GM12878 (cell line): ENCODE data around the gene RASGRF1. TPM values are rescaled to one million over a fixed set of nuclear protein-coding genes. Genes with fewer than 3 reads are reported as not detected.
"Not testable (repeated sequence)": the region's sequence is repeated elsewhere in the genome, so short reads cannot be mapped to it uniquely, and the experiment has no call there.

ENCODE experiments used
- ATAC-seq: fragments of 200-7000 bp; cut with Tn5 transposase; 3 replicates; pipeline ENCODE4 v1.9.1; 2020; ENCODE audit warnings: mild to moderate bottlenecking, moderate library complexity
- BruUV-seq: library from RNA; stranded (reverse); fragments of 400-500 nt; replicated peaks from 2 replicates; lab custom pipeline; 2021; lab: Mats Ljungman, UMichigan
- CTCF ChIA-PET: fragments of 300-600 bp; sonication (Branson Sonifier 250); formaldehyde crosslinking; extraction: SDS; loops from one replicate; lab custom pipeline; 2021; ENCODE audit warnings: inconsistent platforms; lab: Yijun Ruan, JAX
- POLR2A ChIA-PET: fragments of 350-600 bp; formaldehyde crosslinking; extraction: SDS; loops from one replicate; lab custom pipeline; 2021; ENCODE audit warnings: inconsistent platforms; lab: Charles Lee
- RAD21 ChIA-PET: fragments of 300-600 bp; sonication (Branson Sonifier 250); formaldehyde crosslinking; loops from one replicate; lab custom pipeline; 2023; ENCODE audit warnings: antibody characterized with exemption; ENCODE audit not compliant: unreplicated experiment; lab: Charles Lee
- SMC1A ChIA-PET: fragments of 300-600 bp; sonication (Branson Sonifier 250); formaldehyde crosslinking; loops from one replicate; lab custom pipeline; 2023; ENCODE audit not compliant: unreplicated experiment, uncharacterized antibody; lab: Charles Lee
- DNase-seq: peaks from one replicate; pipeline ENCODE4 v3.0.0-alpha.2; 2011; ENCODE audit warnings: low read depth, low spot score
- FAIRE-seq: peaks from 3 replicates; lab custom pipeline; 2011; peaks lifted over from hg19 to GRCh38; lab: Jason Lieb, UNC
- H2AFZ ChIP-seq: 2 replicates; pipeline ENCODE4 v1.6.0; 2011; ENCODE audit warnings: low read depth, low read length, control low read depth; ENCODE audit not compliant: control insufficient read depth
- H3K27ac ChIP-seq: 2 replicates; pipeline ENCODE4 v1.5.1; 2011; ENCODE audit warnings: control low read depth; ENCODE audit not compliant: control insufficient read depth, insufficient read depth
- H3K27me3 ChIP-seq, 2 experiments: replicated peaks in 1 of 2; 2 replicates each; pipeline versions ENCODE4 v1.6.0 to v1.6.1; 2011; ENCODE audit warnings: low read length in 1 of 2; ENCODE audit not compliant: control insufficient read depth in 2 of 2, insufficient read depth in 2 of 2
- H3K36me3 ChIP-seq, 2 experiments: 2 replicates each; pipeline ENCODE4 v1.5.1; 2011; ENCODE audit warnings: low read length in 1 of 2; ENCODE audit not compliant: control insufficient read depth in 2 of 2, insufficient read depth in 2 of 2
- H3K4me1 ChIP-seq: 2 replicates; pipeline ENCODE4 v1.6.1; 2011; ENCODE audit warnings: mild to moderate bottlenecking, low read length, moderate library complexity, mixed read lengths; ENCODE audit not compliant: control insufficient read depth, insufficient read depth
- H3K4me2 ChIP-seq: 2 replicates; pipeline ENCODE4 v1.6.0; 2011; ENCODE audit warnings: control low read depth; ENCODE audit not compliant: control insufficient read depth, insufficient read depth
- H3K4me3 ChIP-seq: fragments of 200-600 bp; sonication (generic); 2 replicates; pipeline ENCODE4 v1.5.1; 2016
- H3K79me2 ChIP-seq: 2 replicates; pipeline ENCODE4 v1.6.0; 2011; ENCODE audit warnings: low read length; ENCODE audit not compliant: control insufficient read depth, insufficient read depth
- H3K9ac ChIP-seq: 2 replicates; pipeline ENCODE4 v1.8.0; 2011; ENCODE audit warnings: low read length, control low read depth, mixed read lengths; ENCODE audit not compliant: control insufficient read depth, insufficient read depth
- H3K9me3 ChIP-seq: replicated peaks from 3 replicates; pipeline ENCODE4 v1.5.1; 2011; ENCODE audit warnings: mild to moderate bottlenecking, low read length; ENCODE audit not compliant: control insufficient read depth, insufficient read depth
- H4K20me1 ChIP-seq: 2 replicates; pipeline ENCODE4 v1.6.0; 2011; ENCODE audit not compliant: control insufficient read depth, insufficient read depth
- CHD2 ChIP-seq: IDR thresholded peaks from 2 replicates; pipeline ENCODE4 v1.6.1; 2011; ENCODE audit warnings: low read depth, low read length, improper control_type of control experiment, borderline replicate concordance
- MEF2B ChIP-seq: fragments of 450-650 bp; IDR thresholded peaks from 2 replicates; pipeline ENCODE4 v1.6.1; 2018; ENCODE audit warnings: mild to moderate bottlenecking, moderate library complexity; ENCODE audit not compliant: partially characterized antibody, poor library complexity, severe bottlenecking
- RAD21 ChIP-seq: IDR thresholded peaks from 2 replicates; pipeline ENCODE4 v1.6.1; 2011; ENCODE audit warnings: mild to moderate bottlenecking, low read depth, low read length, moderate library complexity; ENCODE audit not compliant: insufficient read depth
- SPI1 ChIP-seq: IDR thresholded peaks from 2 replicates; pipeline ENCODE4 v1.6.1; 2011; ENCODE audit warnings: low read depth, mild to moderate bottlenecking, low read length, moderate library complexity, borderline replicate concordance; ENCODE audit not compliant: insufficient read depth
- ZNF217 ChIP-seq: fragments of 450-650 bp; IDR thresholded peaks from 2 replicates; pipeline ENCODE4 v1.6.1; 2017; ENCODE audit warnings: antibody characterized with exemption, mild to moderate bottlenecking
- WGBS: methylation state at CpG from one replicate; pipeline ENCODE4 v1.1.6; 2016; ENCODE audit warnings: low lambda C conversion rate; ENCODE audit not compliant: insufficient replicate concordance, insufficient coverage; ENCODE audit errors: missing lambda C conversion rate; 5-methylcytosine and 5-hydroxymethylcytosine counted together
- in situ Hi-C: fragments of 300-500 bp; cut with MboI; formaldehyde crosslinking; loops from 9 replicates; pipeline ENCODE4 v1.14.3; 2018; ENCODE audit warnings: mixed read lengths
- intact Hi-C: fragments of 100-400 bp; cut with micrococcal nuclease; formaldehyde crosslinking; loops from one replicate; pipeline ENCODE4 v1.14.2; 2022; ENCODE audit not compliant: unreplicated experiment
- polyA plus RNA-seq, 11 experiments: library from polyadenylated mRNA; depleted of rRNA in 4 of 11; unstranded in 6 of 11; stranded (reverse) in 5 of 11; fragments of >200 nt; fragmentation: Nextera tagmentation in 4 of 11; fragmentation: Illumina TruSeq in 1 of 11; extraction: Ambion mirVana in 4 of 11; extraction: Trizol in 1 of 11; gene quantifications; 1 replicate in 1 of 11; 2 replicates in 10 of 11; pipeline versions ENCODE4 v1.2.1 to v1.2.3, GENCODE V29; 2011 to 2016; ENCODE audit warnings: inconsistent platforms in 2 of 11, missing spikeins in 2 of 11, low read depth in 1 of 11
- total RNA-seq, 4 experiments: library from RNA; depleted of rRNA in 3 of 4; stranded (reverse); fragments of >200 nt in 3 of 4; fragmentation: Illumina TruSeq in 1 of 4; extraction: Trizol in 1 of 4; gene quantifications; 2 replicates each; pipeline versions ENCODE4 v1.2.1 to v1.2.3, GENCODE V29; 2013 to 2021
- TF ChIP-seq, protein P1 (sequence below): fragments of 450-650 bp; formaldehyde crosslinking; IDR thresholded peaks from 2 replicates; pipeline ENCODE4 v1.4.0; 2020; ENCODE audit warnings: mild to moderate bottlenecking, moderate library complexity
- TF ChIP-seq, protein P2 (sequence below): IDR thresholded peaks from 2 replicates; pipeline ENCODE4 v1.6.1; 2011; ENCODE audit warnings: low read depth, mild to moderate bottlenecking, low read length, moderate library complexity, borderline replicate concordance; ENCODE audit errors: extremely low read depth

The RASGRF1 gene
- total and polyA plus RNA-seq, 10 of the 15 experiments (the other 5 are each of a cell fraction or from before 2014, with no cell fraction given): 0.20 to 1.9 (median 0.86) TPM

DNA sequence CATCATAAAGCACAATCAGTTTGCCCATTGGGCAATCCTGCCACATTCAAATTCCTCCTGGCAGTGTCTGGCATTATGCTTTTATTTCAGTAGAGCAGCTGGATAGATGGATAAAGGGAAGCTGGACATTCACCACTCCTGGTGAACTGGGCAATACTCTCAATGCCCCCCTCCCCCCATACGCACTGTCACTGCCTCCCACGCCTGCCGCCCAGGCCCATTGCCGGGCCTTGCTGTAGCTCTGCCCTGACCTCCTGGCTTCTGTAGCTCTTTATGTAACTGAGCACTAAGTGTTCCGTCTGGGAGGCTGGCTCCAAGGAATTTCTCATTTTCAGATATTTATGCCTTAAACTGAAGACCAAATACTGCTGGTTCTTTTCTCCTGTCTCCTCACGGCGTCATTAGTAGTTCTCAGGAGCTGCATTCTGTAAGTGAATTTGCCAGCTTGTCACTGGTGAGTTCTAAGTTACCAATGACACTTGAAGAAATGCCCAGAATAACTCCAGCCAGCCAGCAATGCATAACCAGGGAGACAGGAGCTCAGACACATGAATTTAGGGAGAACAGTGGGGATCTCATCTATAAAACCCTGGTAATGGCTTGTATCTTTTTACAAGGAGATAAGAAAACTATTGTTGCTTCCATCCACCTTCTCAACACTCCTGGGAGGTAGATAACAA lies 25.5 kb upstream of the RASGRF1 start (continued):
- TF ChIP-seq, protein P1, sequence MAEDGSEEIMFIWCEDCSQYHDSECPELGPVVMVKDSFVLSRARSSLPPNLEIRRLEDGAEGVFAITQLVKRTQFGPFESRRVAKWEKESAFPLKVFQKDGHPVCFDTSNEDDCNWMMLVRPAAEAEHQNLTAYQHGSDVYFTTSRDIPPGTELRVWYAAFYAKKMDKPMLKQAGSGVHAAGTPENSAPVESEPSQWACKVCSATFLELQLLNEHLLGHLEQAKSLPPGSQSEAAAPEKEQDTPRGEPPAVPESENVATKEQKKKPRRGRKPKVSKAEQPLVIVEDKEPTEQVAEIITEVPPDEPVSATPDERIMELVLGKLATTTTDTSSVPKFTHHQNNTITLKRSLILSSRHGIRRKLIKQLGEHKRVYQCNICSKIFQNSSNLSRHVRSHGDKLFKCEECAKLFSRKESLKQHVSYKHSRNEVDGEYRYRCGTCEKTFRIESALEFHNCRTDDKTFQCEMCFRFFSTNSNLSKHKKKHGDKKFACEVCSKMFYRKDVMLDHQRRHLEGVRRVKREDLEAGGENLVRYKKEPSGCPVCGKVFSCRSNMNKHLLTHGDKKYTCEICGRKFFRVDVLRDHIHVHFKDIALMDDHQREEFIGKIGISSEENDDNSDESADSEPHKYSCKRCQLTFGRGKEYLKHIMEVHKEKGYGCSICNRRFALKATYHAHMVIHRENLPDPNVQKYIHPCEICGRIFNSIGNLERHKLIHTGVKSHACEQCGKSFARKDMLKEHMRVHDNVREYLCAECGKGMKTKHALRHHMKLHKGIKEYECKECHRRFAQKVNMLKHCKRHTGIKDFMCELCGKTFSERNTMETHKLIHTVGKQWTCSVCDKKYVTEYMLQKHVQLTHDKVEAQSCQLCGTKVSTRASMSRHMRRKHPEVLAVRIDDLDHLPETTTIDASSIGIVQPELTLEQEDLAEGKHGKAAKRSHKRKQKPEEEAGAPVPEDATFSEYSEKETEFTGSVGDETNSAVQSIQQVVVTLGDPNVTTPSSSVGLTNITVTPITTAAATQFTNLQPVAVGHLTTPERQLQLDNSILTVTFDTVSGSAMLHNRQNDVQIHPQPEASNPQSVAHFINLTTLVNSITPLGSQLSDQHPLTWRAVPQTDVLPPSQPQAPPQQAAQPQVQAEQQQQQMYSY: no peak
- no peak for TF ChIP-seq RAD21
- no peak for TF ChIP-seq ZNF217

DNA sequence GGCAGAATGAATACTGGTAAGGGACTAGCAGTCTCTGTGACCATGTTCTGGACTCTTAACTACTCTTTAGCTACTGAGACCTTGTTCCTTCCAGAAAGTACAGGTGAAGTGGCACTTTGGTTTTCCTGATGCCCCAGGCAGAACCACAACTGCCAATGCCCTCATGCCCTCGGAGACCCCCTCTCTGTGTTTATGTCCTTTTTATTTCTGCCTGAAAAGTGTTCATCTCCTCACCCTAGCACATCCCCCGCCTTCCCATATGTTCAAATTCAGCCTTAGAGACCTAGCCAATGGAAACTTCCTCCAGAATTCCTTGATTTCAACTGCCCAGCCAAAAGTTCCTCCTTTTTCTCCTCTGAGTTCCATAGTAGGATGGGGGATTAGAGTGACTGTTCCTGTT lies 23.3 kb upstream of the RASGRF1 start:
- H3K9ac ChIP-seq: no peak overlapping the region
- H3K4me2 ChIP-seq: no peak overlapping the region
- H2AFZ ChIP-seq: no peak overlapping the region
- in situ Hi-C loops: no loop called here
- ChIA-PET RAD21 (no interaction called here), CTCF (no interaction called here), POLR2A (no interaction called here), SMC1A (interaction anchor here (2.5 kb wide), 1 partner anchor 70 kb away, joined by 8 read pairs; no protein-coding TSS in a partner anchor)
- no peak overlapping the region for H3K27ac ChIP-seq
- DNase-seq (no peak), FAIRE-seq (no peak), ATAC-seq (no peak)
- H3K4me1 ChIP-seq: no peaks in the 10 kb centered on the region
- intact Hi-C loops: no loop called here
- no peak overlapping the region for H3K4me3 ChIP-seq
- H3K9me3 ChIP-seq: no peaks in the 10 kb centered on the region
- no TSS peak for BruUV-seq
- H3K36me3 ChIP-seq: no peaks in the 10 kb centered on the region
- 6% methylated on average over 2 of the region's 2 CpGs for WGBS
- H4K20me1 ChIP-seq: no peaks in the 10 kb centered on the region
- peaks cover 0 to 3% of the 10 kb centered on the region in 2 experiments; a peak in 1 of 4 replicates for H3K27me3 ChIP-seq
- no peaks in the 10 kb centered on the region for H3K79me2 ChIP-seq
- no peak for TF ChIP-seq SPI1
- no peak for TF ChIP-seq MEF2B
- TF ChIP-seq, protein P2, sequence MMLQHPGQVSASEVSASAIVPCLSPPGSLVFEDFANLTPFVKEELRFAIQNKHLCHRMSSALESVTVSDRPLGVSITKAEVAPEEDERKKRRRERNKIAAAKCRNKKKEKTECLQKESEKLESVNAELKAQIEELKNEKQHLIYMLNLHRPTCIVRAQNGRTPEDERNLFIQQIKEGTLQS: no peak
- no peak for TF ChIP-seq CHD2
- TF ChIP-seq, all 136 proteins: peak for 0

DNA sequence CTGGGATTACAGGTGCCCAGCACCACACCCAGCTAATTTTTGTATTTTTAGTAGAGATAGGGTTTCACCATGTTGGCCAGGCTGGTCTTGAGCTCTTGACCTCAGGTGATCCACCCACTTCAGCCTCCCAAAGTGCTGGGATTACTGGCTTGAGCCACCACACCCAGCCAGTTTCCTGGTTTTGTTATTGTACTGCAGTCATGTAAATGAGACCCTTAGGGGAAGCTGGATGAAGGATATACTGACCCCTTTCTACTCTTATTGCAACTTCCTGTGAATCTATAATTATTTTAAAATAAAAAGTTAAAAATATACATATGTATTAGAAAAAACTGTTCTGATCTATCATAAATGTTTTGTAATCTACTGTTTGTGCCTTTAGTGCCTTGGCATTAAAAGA lies 20.8 kb upstream of the RASGRF1 start:
- intact Hi-C loops, H3K27me3 ChIP-seq, H3K9me3 ChIP-seq, DNase-seq, H3K4me3 ChIP-seq, H3K36me3 ChIP-seq, H3K79me2 ChIP-seq, H3K4me2 ChIP-seq, H3K27ac ChIP-seq, in situ Hi-C loops, SMC1A ChIA-PET, H2AFZ ChIP-seq, H3K9ac ChIP-seq, FAIRE-seq, RAD21 ChIA-PET, H3K4me1 ChIP-seq, POLR2A ChIA-PET, ATAC-seq, CTCF ChIA-PET, H4K20me1 ChIP-seq, BruUV-seq: not testable (repeated sequence)
